ENCODE data around the gene YEATS4.

The YEATS4 gene

DNA sequence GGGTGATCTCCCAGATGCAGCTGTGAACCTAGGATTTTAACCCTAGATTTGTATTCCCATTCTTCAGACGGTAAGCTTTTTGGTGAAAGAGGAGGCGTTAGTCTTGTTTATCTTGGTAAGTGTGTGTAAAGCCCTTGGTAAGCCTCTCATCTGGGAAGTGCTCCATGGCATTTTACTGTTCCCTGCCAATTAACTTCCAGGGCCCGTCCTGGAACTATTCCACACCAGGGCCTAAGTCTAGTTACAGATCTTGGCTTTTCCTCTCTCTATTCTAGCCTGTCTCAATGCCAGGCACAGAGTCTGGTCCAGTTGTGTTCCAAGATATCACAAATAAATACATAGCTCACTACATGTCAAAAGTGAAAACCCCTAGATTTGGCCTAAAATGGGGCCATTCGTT is 42.4 kb downstream of the YEATS4 start:
- Mint-ChIP-seq H3K9me3 (peaks cover 12% of the 10 kb centered on the region), H3K4me3 (no peak overlapping the region), H3K36me3 (ENCODE audit: low read depth) (peaks cover 21% of the 10 kb centered on the region), H3K4me1 (no peaks in the 10 kb centered on the region), H3K27me3 (ENCODE audit: low read depth, poor library complexity) (no peaks in the 10 kb centered on the region), H3K27ac (no peak overlapping the region)
- TF ChIP-seq, protein P1, sequence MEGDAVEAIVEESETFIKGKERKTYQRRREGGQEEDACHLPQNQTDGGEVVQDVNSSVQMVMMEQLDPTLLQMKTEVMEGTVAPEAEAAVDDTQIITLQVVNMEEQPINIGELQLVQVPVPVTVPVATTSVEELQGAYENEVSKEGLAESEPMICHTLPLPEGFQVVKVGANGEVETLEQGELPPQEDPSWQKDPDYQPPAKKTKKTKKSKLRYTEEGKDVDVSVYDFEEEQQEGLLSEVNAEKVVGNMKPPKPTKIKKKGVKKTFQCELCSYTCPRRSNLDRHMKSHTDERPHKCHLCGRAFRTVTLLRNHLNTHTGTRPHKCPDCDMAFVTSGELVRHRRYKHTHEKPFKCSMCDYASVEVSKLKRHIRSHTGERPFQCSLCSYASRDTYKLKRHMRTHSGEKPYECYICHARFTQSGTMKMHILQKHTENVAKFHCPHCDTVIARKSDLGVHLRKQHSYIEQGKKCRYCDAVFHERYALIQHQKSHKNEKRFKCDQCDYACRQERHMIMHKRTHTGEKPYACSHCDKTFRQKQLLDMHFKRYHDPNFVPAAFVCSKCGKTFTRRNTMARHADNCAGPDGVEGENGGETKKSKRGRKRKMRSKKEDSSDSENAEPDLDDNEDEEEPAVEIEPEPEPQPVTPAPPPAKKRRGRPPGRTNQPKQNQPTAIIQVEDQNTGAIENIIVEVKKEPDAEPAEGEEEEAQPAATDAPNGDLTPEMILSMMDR (IDR thresholded peaks at IDR 0.05): no peak
- no peak for DNase-seq

DNA sequence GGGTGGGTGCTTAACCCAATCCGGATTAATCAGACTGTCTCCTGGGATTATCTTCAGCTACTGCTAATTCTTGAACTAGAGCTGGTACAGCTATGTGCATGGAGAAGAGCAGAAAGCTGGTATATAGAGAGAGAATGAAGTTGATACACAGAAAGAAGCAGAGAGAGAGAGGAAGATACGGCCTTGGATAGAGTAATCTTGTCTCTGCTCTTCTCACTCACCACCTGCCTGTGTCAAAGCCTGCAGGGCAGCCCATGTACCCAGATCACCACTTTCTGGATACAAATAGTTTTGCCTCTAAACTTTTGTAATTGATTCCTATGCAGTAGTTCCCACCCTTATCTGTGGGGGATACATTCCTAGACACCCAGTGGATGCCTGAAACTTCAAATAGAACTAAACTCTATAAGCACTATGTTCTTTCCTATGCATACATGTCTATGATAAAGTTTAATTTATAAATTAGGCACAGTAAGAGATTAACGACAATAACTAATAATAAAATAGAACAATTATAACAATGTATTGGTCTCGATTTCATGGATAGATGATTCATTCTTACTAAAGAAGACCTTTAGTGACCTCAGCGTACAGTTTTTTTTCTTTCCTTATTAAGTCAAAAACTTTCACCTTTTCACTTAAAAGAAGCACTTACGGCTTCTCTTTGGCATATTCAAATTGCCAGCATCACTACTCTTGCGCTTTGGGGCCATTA is 45.5 kb downstream of the YEATS4 start:
- Mint-ChIP-seq H3K27ac (no peak overlapping the region), H3K27me3 (ENCODE audit: low read depth, poor library complexity) (no peaks in the 10 kb centered on the region), H3K9me3 (no peaks in the 10 kb centered on the region), H3K4me1 (no peaks in the 10 kb centered on the region), H3K36me3 (ENCODE audit: low read depth) (peaks cover 6% of the 10 kb centered on the region), H3K4me3 (no peak overlapping the region)
- TF ChIP-seq, protein P1 (IDR thresholded peaks at IDR 0.05): no peak
- DNase-seq: no peak

DNA sequence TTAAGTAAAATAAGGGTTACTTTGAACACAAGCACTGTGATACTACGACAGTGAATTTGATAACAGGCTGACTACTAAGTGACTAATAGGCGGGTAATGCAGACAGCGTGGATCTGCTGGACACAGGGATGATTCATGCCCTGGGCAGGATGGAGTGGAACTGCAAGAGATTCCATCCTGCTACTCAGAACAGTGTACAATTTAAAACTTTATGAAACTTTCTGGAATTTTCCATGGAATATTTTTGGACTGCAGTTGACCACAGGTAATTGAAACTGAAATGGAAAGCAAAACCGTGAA is 46.0 kb downstream of the YEATS4 start:
- no peak overlapping the region for H3K4me3 Mint-ChIP-seq
- H3K4me1 Mint-ChIP-seq: no peaks in the 10 kb centered on the region
- TF ChIP-seq, protein P1 (IDR thresholded peaks at IDR 0.05): no peak
- H3K9me3 Mint-ChIP-seq: no peaks in the 10 kb centered on the region
- H3K36me3 Mint-ChIP-seq (ENCODE audit: low read depth): peaks cover 11% of the 10 kb centered on the region
- no peak for DNase-seq
- no peaks in the 10 kb centered on the region for H3K27me3 Mint-ChIP-seq (ENCODE audit: low read depth, poor library complexity)
- H3K27ac Mint-ChIP-seq: no peak overlapping the region

DNA sequence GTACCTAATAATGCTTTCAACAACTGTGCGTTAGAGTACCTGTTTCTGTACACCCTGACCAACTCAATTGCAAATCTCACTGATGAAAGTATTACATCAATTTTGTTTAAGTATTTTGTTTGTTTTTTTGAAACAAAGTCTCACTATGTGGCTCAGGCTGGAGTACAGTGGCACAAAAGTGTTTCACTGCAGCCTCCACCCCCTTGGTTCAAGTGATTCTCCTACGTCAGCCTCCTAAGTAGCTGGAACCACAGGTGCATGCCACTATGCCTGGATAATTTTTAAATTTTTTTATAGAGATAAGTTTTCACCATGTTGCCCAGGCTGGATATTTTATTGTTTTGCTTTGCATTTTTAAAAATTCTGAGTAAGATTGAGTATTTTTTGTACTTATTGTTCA is 46.7 kb downstream of the YEATS4 start:
- DNase-seq: no peak
- H3K27ac Mint-ChIP-seq: no peak overlapping the region
- H3K9me3 Mint-ChIP-seq: no peaks in the 10 kb centered on the region
- H3K27me3 Mint-ChIP-seq (ENCODE audit: low read depth, poor library complexity): no peaks in the 10 kb centered on the region
- H3K36me3 Mint-ChIP-seq (ENCODE audit: low read depth): peaks cover 11% of the 10 kb centered on the region
- no peaks in the 10 kb centered on the region for H3K4me1 Mint-ChIP-seq
- TF ChIP-seq, protein P1 (IDR thresholded peaks at IDR 0.05): no peak
- no peak overlapping the region for H3K4me3 Mint-ChIP-seq

DNA sequence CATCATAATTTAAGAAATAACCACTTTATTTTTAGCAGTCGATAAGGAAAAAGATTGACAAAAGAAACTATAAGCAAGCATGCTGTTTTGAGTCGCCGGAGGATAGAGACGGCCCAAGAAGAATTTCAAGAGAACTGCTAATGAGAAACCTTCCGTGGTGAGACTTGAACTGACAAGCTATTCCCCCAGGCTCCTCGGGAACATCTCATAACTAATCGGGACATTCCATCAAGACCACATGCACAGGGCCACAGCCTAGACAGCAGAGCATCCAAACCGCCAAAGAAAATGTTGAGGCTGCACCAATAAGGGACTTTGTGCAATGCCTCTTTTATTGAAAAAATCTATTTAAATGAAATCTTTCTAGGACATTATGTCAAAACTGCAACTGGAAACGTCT is 51.0 kb downstream of the YEATS4 start:
- H3K9me3 Mint-ChIP-seq: no peaks in the 10 kb centered on the region
- H3K27ac Mint-ChIP-seq: no peak overlapping the region
- no peak for DNase-seq

DNA sequence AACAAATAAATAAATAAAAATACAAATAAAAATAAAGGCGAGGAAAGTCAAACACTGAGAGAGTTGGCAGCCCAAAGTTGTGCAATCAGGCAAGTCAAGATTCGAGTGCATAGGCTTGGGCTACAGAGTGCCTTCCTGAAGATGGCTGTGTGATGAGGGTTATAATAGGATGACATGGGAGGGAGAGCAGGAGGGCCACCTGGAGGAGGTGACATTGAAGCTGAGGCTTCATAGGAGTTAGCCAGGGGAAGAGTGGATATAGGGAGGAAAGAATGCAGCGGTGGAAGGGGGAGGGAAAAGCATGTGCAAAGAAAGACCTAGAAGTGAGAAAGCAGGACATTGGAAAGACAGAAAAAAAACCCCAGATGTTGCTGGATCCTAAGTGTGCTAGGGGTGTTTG is 53.1 kb downstream of the YEATS4 start:
- no peaks in the 10 kb centered on the region for H3K9me3 Mint-ChIP-seq
- no peaks in the 10 kb centered on the region for H3K27me3 Mint-ChIP-seq (ENCODE audit: low read depth, poor library complexity)
- DNase-seq: no peak
- H3K36me3 Mint-ChIP-seq (ENCODE audit: low read depth): peaks cover 11% of the 10 kb centered on the region
- no peaks in the 10 kb centered on the region for H3K4me1 Mint-ChIP-seq
- H3K27ac Mint-ChIP-seq: no peak overlapping the region
- H3K4me3 Mint-ChIP-seq: no peak overlapping the region
- TF ChIP-seq, protein P1 (IDR thresholded peaks at IDR 0.05): no peak

More for the DNA sequence above, 51.0 kb downstream of the YEATS4 start:
- Mint-ChIP-seq H3K27me3 (ENCODE audit: low read depth, poor library complexity) (no peaks in the 10 kb centered on the region), H3K4me3 (no peak overlapping the region), H3K36me3 (ENCODE audit: low read depth) (peaks cover 11% of the 10 kb centered on the region), H3K4me1 (no peaks in the 10 kb centered on the region)
- TF ChIP-seq, protein P1 (IDR thresholded peaks at IDR 0.05): no peak
